HG02642 (cell line): ENCODE measurements around the gene SLIT3.

ENCODE experiments used
- ATAC-seq: cut with Tn5 transposase; IDR thresholded peaks from one replicate; pipeline ENCODE4 v1.9.1; 2021; ENCODE audit warnings: mild to moderate bottlenecking; ENCODE audit not compliant: unreplicated experiment, poor library complexity

The SLIT3 gene

GRCh38 chr5:168859471-168859870 lies 441.5 kb downstream of the SLIT3 start:
- no peak for ATAC-seq

GRCh38 chr5:168858994-168859393 lies 441.9 kb downstream of the SLIT3 start:
- ATAC-seq: no peak

GRCh38 chr5:168858371-168858770 lies 442.6 kb downstream of the SLIT3 start:
- ATAC-seq: no peak

- ATAC-seq: no peak
Measured at GRCh38 chr5:168853972-168854371, 447.0 kb downstream of the SLIT3 start.

- ATAC-seq: no peak
Measured at GRCh38 chr5:168852329-168852728, 448.6 kb downstream of the SLIT3 start.

GRCh38 chr5:168851902-168852321 lies 449.0 kb downstream of the SLIT3 start:
- ATAC-seq: peak; percentile 60

GRCh38 chr5:168850683-168851082 lies 450.3 kb downstream of the SLIT3 start:
- no peak for ATAC-seq

GRCh38 chr5:168848569-168848968 lies 452.4 kb downstream of the SLIT3 start:
- ATAC-seq: no peak

- ATAC-seq: no peak
Measured at GRCh38 chr5:168847511-168848073, 453.3 kb downstream of the SLIT3 start.

GRCh38 chr5:168844922-168845296 lies 456.0 kb downstream of the SLIT3 start:
- no peak for ATAC-seq

GRCh38 chr5:168844016-168844921 lies 456.7 kb downstream of the SLIT3 start:
- no peak for ATAC-seq

GRCh38 chr5:168843277-168844015 lies 457.5 kb downstream of the SLIT3 start:
- ATAC-seq: no peak

GRCh38 chr5:168842571-168843205 lies 458.3 kb downstream of the SLIT3 start:
- no peak for ATAC-seq

- ATAC-seq: no peak
Measured at GRCh38 chr5:168837852-168838251, 463.1 kb downstream of the SLIT3 start.

- ATAC-seq: no peak
Measured at GRCh38 chr5:168836603-168837231, 464.2 kb downstream of the SLIT3 start.

- no peak for ATAC-seq
Measured at GRCh38 chr5:168833936-168834335, 467.0 kb downstream of the SLIT3 start.

GRCh38 chr5:168833383-168833782 lies 467.6 kb downstream of the SLIT3 start:
- ATAC-seq: no peak

GRCh38 chr5:168832308-168832707 lies 468.6 kb downstream of the SLIT3 start:
- no peak for ATAC-seq

- no peak for ATAC-seq
Measured at GRCh38 chr5:168831383-168831782, 469.6 kb downstream of the SLIT3 start.

GRCh38 chr5:168830833-168831232 lies 470.1 kb downstream of the SLIT3 start:
- no peak for ATAC-seq
